ENCODE measurements around the gene SYNE2. TPM values are rescaled to one million over a fixed set of nuclear protein-coding genes. Genes with fewer than 3 reads are reported as not detected.

The SYNE2 gene
- total RNA-seq, 1 donor from 2014 or later = 186 TPM

- H3K4me3 ChIP-seq = no peak overlapping the region
- no peak for DNase-seq
- TF ChIP-seq CTCF (IDR thresholded peaks at IDR 0.05; ENCODE audit: borderline replicate concordance) = no peak
Observed at GRCh38 chr14:64272019-64272418, 419.2 kb downstream of the SYNE2 start.

More at GRCh38 chr14:64272019-64272418, 419.2 kb downstream of the SYNE2 start:
- Histone ChIP-seq H3K9me3 (replicated peaks) (no peaks in the 10 kb centered on the region), H3K36me3 (no peaks in the 10 kb centered on the region), H3K27me3 (ENCODE audit: low read depth) (no peaks in the 10 kb centered on the region), H3K27ac (replicated peaks) (no peak overlapping the region), H3K4me1 (no peaks in the 10 kb centered on the region)
- intact Hi-C loops (cut with micrococcal nuclease) = no loop called here

Small RNAs within 50 kb of the gene (microRNA-seq; reads per million reads assigned to microRNA genes)
- gene MIR548H1 = not detected

Other genes with a start within 250 kb of the SYNE2 start
- gene WDR89, start 211.1 kb upstream of the SYNE2 start, total RNA-seq = 6.3 TPM
- gene SGPP1, start 124.9 kb upstream of the SYNE2 start, total RNA-seq = 4.6 TPM